HepG2 (cell line): ENCODE measurements around the gene PPP2R2C.

Experiments used
- ATAD3A ChIP-seq: sonication (generic); formaldehyde crosslinking; IDR thresholded peaks from 2 replicates; pipeline ENCODE4 v1.4.0; 2020; ENCODE audit warnings: missing genetic modification reagents
- EED ChIP-seq: sonication (generic); formaldehyde crosslinking; IDR thresholded peaks from 2 replicates; pipeline ENCODE4 v1.5.0; 2020; ENCODE audit warnings: mild to moderate bottlenecking, missing genetic modification reagents
- ELF4 ChIP-seq: sonication (generic); formaldehyde crosslinking; IDR thresholded peaks from 2 replicates; pipeline ENCODE4 v1.5.0; 2020; ENCODE audit warnings: missing genetic modification reagents, mild to moderate bottlenecking, moderate library complexity, borderline replicate concordance
- JUN ChIP-seq: sonication (generic); formaldehyde crosslinking; IDR thresholded peaks from 2 replicates; pipeline ENCODE4 v1.4.0; 2020; ENCODE audit warnings: mild to moderate bottlenecking, missing genetic modification reagents
- MBD4 ChIP-seq: IDR thresholded peaks from 2 replicates; pipeline ENCODE4 v1.6.1; 2012; ENCODE audit warnings: low read length, inconsistent platforms, borderline replicate concordance
- MXI1 ChIP-seq: IDR thresholded peaks from 3 replicates; pipeline ENCODE4 v1.6.1; 2012; ENCODE audit warnings: low read depth, low read length, inconsistent platforms, borderline replicate concordance
- NFIC ChIP-seq: IDR thresholded peaks from 2 replicates; pipeline ENCODE4 v1.6.1; 2012; ENCODE audit warnings: mild to moderate bottlenecking, low read length, inconsistent platforms
- POLR2A ChIP-seq, 2 experiments: IDR thresholded peaks; 2 replicates each; pipeline ENCODE4 v1.6.1; 2011; ENCODE audit warnings: low read depth in 2 of 2, low read length in 2 of 2, mild to moderate bottlenecking in 1 of 2, moderate library complexity in 1 of 2; ENCODE audit not compliant: insufficient read depth in 1 of 2
- RFX5 ChIP-seq: IDR thresholded peaks from 2 replicates; pipeline ENCODE4 v1.6.1; 2011; ENCODE audit warnings: low read depth, low read length, improper control_type of control experiment
- SMC3 ChIP-seq: IDR thresholded peaks from 2 replicates; pipeline ENCODE4 v1.6.1; 2011; ENCODE audit warnings: low read length, improper control_type of control experiment
- ZNF768 ChIP-seq: sonication (generic); formaldehyde crosslinking; IDR thresholded peaks from 2 replicates; pipeline ENCODE4 v1.4.0; 2020; ENCODE audit warnings: missing genetic modification reagents
- TF ChIP-seq, protein P1 (sequence below): IDR thresholded peaks from 2 replicates; pipeline ENCODE4 v1.6.1; 2016; ENCODE audit warnings: mild to moderate bottlenecking, missing biosample characterization, missing genetic modification reagents
- TF ChIP-seq, protein P2 (sequence below): IDR thresholded peaks from 2 replicates; pipeline ENCODE4 v1.6.1; 2016; ENCODE audit warnings: low read depth, control low read depth

DNA sequence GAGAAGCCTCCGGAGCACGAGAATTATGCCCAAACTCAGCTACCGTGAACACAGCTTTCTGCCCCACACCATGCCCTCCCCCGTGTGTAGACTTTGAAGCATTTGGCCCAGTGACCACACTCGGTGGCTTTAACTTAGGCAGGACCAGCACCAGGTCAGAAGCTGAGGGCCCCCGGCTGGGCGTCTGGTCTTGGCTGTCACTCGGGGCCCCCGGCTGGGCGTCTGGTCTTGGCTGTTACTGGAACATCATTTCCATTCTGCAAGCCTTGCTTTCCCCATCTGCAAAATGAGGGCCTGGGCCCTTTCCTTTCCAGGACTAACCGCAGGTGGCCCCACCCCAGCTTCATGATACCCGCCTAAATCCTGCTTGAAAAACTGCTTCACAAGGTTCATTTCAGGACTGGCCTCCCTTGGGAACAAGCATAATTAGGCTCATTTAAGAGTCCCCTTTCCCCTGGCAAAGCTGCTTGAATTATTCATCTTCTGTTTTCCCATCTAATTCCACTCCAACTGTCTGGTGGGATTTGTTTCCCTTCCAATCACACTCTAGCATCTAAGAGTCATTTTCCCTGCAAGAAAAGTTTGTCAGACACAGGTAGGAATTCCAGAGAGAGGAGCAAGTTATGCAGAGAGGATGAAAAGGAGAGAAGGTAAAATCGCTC is 120.3 kb downstream of the PPP2R2C start:
- no peak for TF ChIP-seq POLR2A (IDR thresholded peaks at IDR 0.05; ENCODE audit: insufficient read depth in 1 of 2, low read depth in 2 of 2, low read length in 2 of 2)
- no peak for TF ChIP-seq ATAD3A (CRISPR knock-in tag)
- no peak for TF ChIP-seq SMC3
- TF ChIP-seq JUN (CRISPR knock-in tag) = no peak
- TF ChIP-seq MXI1 = no peak
- TF ChIP-seq ELF4 (CRISPR knock-in tag) = no peak
- TF ChIP-seq, protein P1, sequence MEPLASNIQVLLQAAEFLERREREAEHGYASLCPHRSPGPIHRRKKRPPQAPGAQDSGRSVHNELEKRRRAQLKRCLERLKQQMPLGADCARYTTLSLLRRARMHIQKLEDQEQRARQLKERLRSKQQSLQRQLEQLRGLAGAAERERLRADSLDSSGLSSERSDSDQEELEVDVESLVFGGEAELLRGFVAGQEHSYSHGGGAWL = no peak
- no peak for TF ChIP-seq NFIC
- no peak for TF ChIP-seq ZNF768 (CRISPR knock-in tag)
- no peak for TF ChIP-seq EED (CRISPR knock-in tag)
- TF ChIP-seq, protein P2, sequence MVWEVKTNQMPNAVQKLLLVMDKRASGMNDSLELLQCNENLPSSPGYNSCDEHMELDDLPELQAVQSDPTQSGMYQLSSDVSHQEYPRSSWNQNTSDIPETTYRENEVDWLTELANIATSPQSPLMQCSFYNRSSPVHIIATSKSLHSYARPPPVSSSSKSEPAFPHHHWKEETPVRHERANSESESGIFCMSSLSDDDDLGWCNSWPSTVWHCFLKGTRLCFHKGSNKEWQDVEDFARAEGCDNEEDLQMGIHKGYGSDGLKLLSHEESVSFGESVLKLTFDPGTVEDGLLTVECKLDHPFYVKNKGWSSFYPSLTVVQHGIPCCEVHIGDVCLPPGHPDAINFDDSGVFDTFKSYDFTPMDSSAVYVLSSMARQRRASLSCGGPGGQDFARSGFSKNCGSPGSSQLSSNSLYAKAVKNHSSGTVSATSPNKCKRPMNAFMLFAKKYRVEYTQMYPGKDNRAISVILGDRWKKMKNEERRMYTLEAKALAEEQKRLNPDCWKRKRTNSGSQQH (CRISPR knock-in tag) = no peak
- TF ChIP-seq RFX5 = no peak
- TF ChIP-seq MBD4 = no peak
